ENCODE results near the gene SGSH. TPM values are rescaled to one million over a fixed set of nuclear protein-coding genes. Genes with fewer than 3 reads are reported as not detected.
A peak's percentile ranks its signal among the peaks of the same experiment; 100 is the strongest.

Gene SGSH
- total and polyA plus RNA-seq, 7 donors: 3.6 to 37.0 (median 12.1) TPM

GRCh38 chr17:80222376-80223141 lies 2.4 kb upstream of the SGSH start:
- no peaks in the 10 kb centered on the region for H3K27me3 ChIP-seq
- no peak for DNase-seq
- whole genome bisulfite sequencing, 2 donors: 92% methylated on average over 18 of the region's 18 CpGs
- H3K4me1 ChIP-seq: peaks cover 0 to 26% (median 21%) of the 10 kb centered on the region in 4 donors
- H3K9me3 ChIP-seq: no peaks in the 10 kb centered on the region
- no peak overlapping the region for H3K4me3 ChIP-seq
- TF ChIP-seq CTCF (IDR thresholded peaks at IDR 0.05): no peak
- TF ChIP-seq EP300 (IDR thresholded peaks at IDR 0.05): no peak
- no peak for TF ChIP-seq POLR2A (IDR thresholded peaks at IDR 0.05)
- TF ChIP-seq POLR2AphosphoS5 (IDR thresholded peaks at IDR 0.05): no peak
- no peak overlapping the region for H3K27ac ChIP-seq
- intact Hi-C loops (cut with DNase I): loop anchor here (5.0 kb wide), 2 partner anchors 40 to 120 kb away; partner anchors contain the start of genes GAA and RNF213
- H3K36me3 ChIP-seq: peaks cover 0 to 28% (median 5%) of the 10 kb centered on the region in 4 donors

GRCh38 chr17:80221351-80222105 lies 1.4 kb upstream of the SGSH start:
- H3K4me3 ChIP-seq: peak overlapping the region; percentile 83 to 100 (median 96)
- DNase-seq: no peak
- peak overlapping the region in 3 of 4 donors; percentile 79 to 89 (median 86) for H3K27ac ChIP-seq
- H3K36me3 ChIP-seq: peaks cover 0 to 28% (median 4%) of the 10 kb centered on the region in 4 donors
- TF ChIP-seq POLR2AphosphoS5 (IDR thresholded peaks at IDR 0.05) (no peak), CTCF (IDR thresholded peaks at IDR 0.05) (no peak), POLR2A (IDR thresholded peaks at IDR 0.05) (no peak), EP300 (IDR thresholded peaks at IDR 0.05) (no peak)
- H3K9me3 ChIP-seq: no peaks in the 10 kb centered on the region
- peaks cover 0 to 26% (median 21%) of the 10 kb centered on the region in 4 donors for H3K4me1 ChIP-seq
- 87 to 88% methylated on average over 29 of the region's 29 CpGs for WGBS, 2 donors
- intact Hi-C loops (cut with DNase I): loop anchor here (2.0 to 5.0 kb wide), 3 partner anchors 41 to 119 kb away; partner anchors contain the start of genes EIF4A3, GAA and RNF213
- H3K27me3 ChIP-seq: no peaks in the 10 kb centered on the region

- Histone ChIP-seq H3K4me3 (peak overlapping the region; percentile 83 to 100 (median 96)), H3K9me3 (no peaks in the 10 kb centered on the region), H3K36me3 (peaks cover 0 to 26% (median 2%) of the 10 kb centered on the region in 4 donors), H3K27ac (peak overlapping the region; percentile 79 to 89 (median 88)), H3K27me3 (no peaks in the 10 kb centered on the region), H3K4me1 (peaks cover 0 to 26% (median 21%) of the 10 kb centered on the region in 4 donors)
- TF ChIP-seq EP300 (IDR thresholded peaks at IDR 0.05) (no peak), POLR2AphosphoS5 (IDR thresholded peaks at IDR 0.05) (peak in 1 of 4 donors; percentile 46)
- peak; percentile 78 for DNase-seq
- intact Hi-C loops (cut with DNase I): loop anchor here (2.0 to 5.0 kb wide), 3 partner anchors 42 to 118 kb away; partner anchors contain the start of genes EIF4A3, GAA and RNF213
- 5 to 10% methylated on average over 41 of the region's 41 CpGs for WGBS, 2 donors
These were observed 643 bp upstream of the SGSH start for GRCh38 chr17:80220736-80221215.

- no peak for DNase-seq
- intact Hi-C loops (cut with DNase I): loop anchor here (2.0 to 5.0 kb wide), 3 partner anchors 43 to 117 kb away; partner anchors contain the start of genes EIF4A3, GAA and RNF213
- Histone ChIP-seq H3K4me1 (peaks cover 0 to 26% (median 21%) of the 10 kb centered on the region in 4 donors), H3K27me3 (no peaks in the 10 kb centered on the region), H3K27ac (peak overlapping the region; percentile 79 to 89 (median 88)), H3K36me3 (peaks cover 0 to 31% (median 2%) of the 10 kb centered on the region in 4 donors), H3K4me3 (peak overlapping the region; percentile 83 to 100 (median 96)), H3K9me3 (no peaks in the 10 kb centered on the region)
- TF ChIP-seq POLR2A (IDR thresholded peaks at IDR 0.05) (no peak), EP300 (IDR thresholded peaks at IDR 0.05) (no peak), CTCF (IDR thresholded peaks at IDR 0.05) (no peak), POLR2AphosphoS5 (IDR thresholded peaks at IDR 0.05) (no peak)
- 1% methylated on average over 5 of the region's 5 CpGs for WGBS, 2 donors
These were observed 425 bp downstream of the SGSH start for GRCh38 chr17:80219763-80220053.

Data from sigmoid colon (tissue), 7 donors.